ENCODE results near the gene TSC22D2.

GRCh38 chr3:150409125-150409511 lies 1.0 kb downstream of the TSC22D2 start:
- TF ChIP-seq EZH2 (IDR thresholded peaks at IDR 0.05; ENCODE audit: insufficient read depth, poor library complexity, severe bottlenecking) = no peak
- TF ChIP-seq EZH2phosphoT487 (IDR thresholded peaks at IDR 0.05; ENCODE audit: insufficient read depth, low read depth) = no peak

All from GM23248 (cell line).